GM19468 (cell line): ENCODE results near the gene AGAP1.

Experiments
- ATAC-seq: cut with Tn5 transposase; IDR thresholded peaks from one replicate; pipeline ENCODE4 v1.9.1; 2021; ENCODE audit warnings: mild to moderate bottlenecking, moderate library complexity, moderate number of reproducible peaks; ENCODE audit not compliant: unreplicated experiment; ENCODE audit errors: extremely low read depth

The AGAP1 gene

DNA sequence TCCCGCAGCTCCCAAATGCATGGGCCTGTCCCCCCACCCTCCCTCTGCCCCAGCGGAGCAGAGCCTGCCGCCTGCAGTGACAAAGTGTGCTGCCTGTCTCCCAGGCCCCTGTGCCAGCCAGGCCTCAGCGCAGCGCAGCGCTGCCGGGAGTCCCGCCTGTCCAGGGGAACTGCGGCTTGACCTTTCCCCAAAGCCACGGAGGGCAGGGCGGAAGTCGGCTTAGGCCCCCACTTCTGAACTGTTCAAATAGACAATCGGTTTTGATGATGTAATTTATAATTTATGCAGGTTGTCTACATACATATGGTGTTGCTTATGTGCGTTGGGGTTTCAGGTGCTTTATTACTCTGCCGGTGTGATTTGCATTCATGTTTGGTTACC is 667.2 kb downstream of the AGAP1 start:
- no peak for ATAC-seq

GRCh38 chr2:236161531-236161930 is 667.7 kb downstream of the AGAP1 start:
- no peak for ATAC-seq

DNA sequence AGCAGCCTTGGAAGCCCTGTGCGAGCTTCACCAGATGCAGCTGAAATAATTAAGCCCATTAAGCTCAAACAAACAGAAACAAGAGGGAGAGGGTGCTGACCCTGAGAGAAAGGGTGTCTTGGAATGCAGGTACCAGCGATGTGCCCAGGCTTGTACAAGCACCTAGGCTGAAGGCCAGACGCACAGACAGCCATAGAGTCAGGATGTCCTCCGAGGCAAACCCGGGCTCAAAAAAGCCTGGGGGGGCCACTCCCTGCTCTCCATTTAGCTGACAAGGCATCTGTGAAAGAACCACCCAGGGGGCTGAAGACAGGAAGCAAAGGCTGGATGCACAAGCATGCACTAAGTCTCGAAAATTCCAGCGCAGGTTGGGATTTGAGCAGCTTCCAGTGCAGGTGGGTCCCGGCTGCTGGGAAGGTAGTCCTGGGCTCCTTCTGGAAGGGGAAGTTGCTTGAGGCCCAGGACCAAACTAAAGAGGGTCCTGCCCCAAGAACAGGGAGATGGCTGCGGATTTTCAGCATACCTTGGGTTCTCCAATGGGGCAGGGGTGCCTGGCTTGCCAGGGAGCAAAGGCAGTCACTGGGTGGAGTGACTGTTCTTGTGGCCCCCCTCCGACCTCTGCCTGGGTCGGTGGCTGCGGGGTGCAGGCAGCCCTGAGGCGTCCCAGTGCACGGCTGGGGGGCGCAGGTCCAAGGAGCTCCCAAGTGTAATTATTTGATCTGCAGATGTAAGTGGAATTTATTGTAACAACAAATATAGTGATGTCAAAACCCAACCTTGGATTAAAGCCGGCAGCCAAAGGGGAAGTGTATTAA is 668.4 kb downstream of the AGAP1 start:
- ATAC-seq = no peak

DNA sequence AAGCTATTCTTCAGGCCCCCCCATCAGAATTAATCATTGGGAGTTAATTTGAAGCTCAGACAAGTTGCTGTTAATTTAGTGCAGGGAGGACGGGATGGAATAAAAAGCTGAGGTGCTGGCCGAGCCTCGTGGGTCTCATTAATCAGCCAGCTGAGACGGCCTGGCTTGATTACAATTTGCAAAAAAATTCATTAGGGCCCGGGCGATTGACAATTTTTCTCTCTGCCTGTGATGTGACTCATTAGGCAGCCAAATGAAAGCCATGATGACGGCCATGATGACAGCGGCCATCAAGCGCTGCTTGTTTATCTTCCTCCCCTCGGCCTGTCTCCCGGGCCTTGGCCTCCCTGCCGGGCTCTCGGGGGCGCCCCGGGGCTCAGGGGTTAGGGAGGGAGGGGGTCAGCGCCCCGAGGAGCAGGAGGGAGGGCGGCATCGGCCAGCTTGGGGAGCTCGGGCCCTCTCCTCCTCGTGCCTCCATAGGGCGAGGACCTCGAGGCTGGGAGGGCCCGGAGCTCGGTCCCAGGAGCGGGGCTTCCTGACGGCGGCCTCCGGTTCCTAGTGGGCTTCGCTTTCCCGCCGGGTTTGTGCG is 669.1 kb downstream of the AGAP1 start:
- no peak for ATAC-seq

GRCh38 chr2:236163471-236164200 is 669.8 kb downstream of the AGAP1 start:
- no peak for ATAC-seq

DNA sequence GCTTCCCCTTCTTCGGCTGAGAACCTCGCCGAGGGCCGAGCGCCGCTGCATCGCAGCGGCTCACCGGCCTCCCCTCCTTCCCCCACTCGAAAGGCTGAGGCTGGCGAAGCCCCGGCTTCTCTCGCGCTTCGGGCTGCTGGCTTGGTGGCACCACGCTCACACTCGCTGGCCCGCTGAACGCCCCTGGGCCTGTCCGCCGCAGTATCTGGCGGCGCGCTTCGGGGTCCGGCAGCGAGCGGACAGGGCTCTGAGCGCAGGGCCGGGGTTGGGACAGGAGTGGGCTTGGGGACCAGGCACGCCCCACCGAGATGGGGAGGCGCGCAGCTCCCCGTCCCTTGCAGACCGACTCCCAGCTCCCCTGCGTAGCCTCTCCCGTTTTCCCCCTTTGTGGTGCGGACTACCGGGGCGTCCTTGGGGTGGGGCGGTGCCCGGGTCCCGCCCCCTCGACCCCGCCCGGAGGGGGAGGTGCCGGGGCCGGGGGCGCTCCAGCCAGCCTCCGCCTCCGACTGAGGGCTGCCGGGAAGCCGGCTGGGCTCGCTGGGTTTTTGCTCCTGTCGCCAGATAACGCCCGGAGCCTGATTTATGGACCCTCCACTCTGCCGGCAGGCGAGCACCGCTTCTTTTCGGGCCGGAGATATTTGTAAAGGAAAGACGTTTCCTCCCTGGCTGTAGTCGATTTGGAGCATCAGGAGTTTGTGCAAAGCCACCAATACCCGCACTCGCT is 670.5 kb downstream of the AGAP1 start:
- no peak for ATAC-seq

GRCh38 chr2:236164925-236165841 is 671.3 kb downstream of the AGAP1 start:
- no peak for ATAC-seq

- no peak for ATAC-seq
These were observed 672.3 kb downstream of the AGAP1 start for GRCh38 chr2:236165842-236166795.

DNA sequence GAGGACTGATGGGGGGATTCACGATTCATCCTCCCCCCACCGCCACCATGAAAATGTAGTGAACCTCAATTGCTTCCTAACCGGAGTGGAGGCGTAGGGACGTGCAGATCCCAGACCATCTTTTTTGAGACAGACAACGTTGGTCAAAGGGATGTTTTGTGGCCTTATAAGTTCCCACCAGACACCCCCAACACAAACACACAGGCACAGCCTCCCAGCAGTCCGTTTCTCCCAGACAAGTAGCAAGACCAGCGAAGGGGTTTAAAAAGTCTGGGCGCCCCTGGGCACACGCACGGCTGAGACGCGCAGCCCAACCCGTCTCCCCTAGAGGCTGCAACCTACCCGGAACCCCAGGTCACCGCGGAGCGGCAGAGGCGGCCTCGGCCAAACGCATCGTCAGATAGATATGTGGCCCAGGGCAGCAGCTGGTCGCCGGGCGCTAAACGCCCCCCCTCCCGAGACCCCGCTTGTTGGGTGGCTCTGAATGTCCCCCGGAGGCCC is 673.0 kb downstream of the AGAP1 start:
- no peak for ATAC-seq

DNA sequence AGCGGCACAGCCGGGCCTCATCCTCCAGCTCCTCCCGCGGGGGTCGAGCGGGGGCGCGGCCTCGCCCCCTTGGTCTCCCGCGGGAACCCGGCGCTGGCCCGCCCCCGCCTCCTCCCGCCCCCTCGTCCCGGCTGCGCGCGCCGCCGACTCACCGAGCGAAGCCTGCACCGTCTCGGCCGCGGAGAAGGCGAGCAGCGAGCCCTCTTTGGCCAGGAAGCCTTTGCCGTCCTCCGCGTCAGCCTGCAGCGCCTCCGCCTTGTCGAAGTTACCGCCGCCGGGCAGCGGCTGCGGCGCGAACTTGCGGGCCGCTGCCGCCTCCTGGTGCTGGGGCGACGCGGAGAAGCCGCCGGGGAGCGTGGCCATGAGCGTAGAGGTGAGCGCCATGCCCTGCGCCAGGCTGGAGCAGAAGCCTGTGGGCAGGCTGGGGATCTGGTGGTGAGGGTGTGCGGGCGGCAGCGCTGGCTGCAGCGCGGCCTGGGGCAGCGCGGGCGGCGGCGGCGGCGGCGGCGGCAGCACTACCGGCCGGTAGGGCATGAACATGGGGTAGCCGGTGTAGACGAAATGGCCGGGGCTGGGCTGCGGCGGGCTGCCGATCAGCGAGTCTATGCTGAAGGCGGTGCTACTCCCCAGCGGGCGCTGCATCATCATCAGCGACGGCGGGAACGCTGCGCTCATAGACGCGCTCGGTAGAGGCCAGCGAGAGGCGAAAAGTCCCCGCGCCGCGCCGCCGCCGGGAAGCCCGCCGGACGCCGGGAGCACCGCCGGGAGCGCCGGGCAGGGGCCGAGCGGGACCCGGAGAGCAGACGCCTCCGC is 673.7 kb downstream of the AGAP1 start:
- ATAC-seq = no peak

DNA sequence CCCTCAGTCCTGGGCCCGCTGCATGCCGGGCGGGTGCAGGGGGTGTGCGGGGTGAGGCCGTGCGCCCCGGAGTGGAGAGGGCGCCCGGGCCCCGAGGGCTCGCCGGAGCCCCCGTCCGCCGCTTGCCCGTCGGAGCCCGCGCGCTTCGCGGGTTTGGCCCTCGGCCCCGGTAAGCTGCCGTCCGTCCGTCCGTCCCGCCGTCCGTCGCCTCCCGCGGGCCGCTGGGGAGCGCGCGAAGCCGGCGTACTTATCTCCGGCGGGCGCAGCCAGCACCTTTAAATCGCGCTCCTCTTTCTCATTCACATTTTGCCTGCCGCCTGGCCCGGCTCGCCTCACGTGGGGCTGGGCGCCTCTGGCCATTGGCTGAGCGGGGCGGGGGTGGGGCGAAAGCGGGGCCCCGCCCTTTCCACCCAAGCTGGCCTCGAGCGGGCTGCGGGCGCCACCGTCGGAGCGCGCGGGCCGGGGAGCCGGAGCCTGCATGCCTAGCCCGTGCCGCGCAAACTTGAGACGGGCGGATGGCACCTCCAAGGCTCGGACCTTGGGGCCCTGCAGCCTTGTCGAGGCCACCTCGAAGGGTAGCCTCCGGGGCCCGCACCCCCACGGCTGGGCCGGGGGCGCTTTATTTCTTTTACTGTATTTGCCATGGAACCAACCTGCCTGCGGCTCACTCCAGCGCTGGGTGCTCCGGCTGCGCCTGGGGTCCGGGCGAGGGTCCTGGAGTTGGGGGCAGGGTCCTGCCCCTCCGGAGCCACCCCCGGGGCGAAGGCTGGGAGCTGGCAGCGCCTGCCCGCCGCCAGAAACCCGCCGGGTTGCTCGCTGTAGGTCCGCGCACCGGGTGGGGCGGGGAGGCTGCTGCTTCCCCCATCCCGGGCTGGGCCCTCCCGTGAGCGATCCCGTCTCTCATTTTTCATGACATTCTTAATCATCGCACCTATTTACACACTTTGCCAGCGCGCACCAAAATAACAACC is 674.6 kb downstream of the AGAP1 start, which contains the start of gene GBX2:
GBX2 (minus strand) TSS at position 277 of the 971 bp plus-strand sequence. CDS start 415 bp downstream, outside the sequence.
- ATAC-seq = no peak

DNA sequence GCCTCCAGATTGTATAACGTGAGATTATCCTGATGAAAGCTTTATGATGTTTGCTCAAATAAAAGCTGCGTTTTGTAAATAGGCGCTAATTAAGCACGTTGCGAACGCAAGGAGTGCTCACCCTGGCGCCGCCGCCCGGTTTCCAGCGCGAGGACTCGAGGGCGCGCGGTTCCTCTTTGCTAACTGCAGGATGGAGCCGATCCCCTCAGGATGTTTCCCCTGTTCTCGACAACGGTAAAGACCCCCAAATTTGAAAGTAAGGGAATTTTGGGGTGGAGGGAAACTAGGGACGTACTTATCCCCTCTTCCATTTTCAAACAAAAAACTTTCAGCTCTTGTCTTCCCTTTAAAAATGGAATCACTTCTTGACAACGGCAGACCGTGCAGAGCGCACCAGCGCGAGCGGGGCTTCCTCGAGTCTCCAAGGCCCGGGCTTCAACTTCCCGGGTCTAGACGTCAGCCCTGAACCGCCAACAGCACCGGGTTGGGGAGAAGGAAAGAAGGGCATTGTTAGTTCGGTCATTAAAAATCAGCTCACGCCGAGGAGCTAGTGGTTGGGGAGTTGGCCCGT is 675.4 kb downstream of the AGAP1 start:
- ATAC-seq = no peak

GRCh38 chr2:236169741-236170589 is 676.1 kb downstream of the AGAP1 start:
- no peak for ATAC-seq

GRCh38 chr2:236170590-236171165 is 676.8 kb downstream of the AGAP1 start:
- ATAC-seq = no peak
